ENCODE results near the gene ADRA2B.
"Not testable (repeated sequence)": the region's sequence is repeated elsewhere in the genome, so short reads cannot be mapped to it uniquely, and the experiment has no call there.

The ADRA2B gene

DNA sequence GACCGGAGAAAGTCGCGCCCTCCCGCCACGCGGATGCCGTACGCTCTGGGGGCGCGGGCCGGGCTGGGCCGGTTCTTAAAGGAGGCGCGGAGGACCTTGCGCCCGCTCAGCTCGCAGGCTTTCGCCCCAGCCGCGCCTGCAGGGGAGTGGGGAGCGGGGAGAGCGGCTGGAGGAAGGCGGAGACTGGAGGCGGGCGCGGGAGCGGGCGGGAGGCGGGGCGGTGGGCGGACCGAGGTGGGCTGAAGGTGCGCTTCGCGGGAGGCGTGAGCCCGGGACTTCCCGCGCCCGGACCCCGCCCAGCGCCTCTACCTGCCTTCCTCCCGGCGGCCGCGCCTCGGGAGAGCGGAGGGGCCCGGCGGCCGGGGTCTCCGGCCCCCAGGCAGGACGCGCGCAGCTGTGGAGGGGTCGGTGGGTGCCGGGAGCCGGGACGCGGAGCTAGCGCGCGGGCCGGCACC is at the start of gene ADRA2B:
ADRA2B (minus strand) TSS at position 148 of the 455 bp plus-strand sequence. CDS start 422 bp downstream, outside the sequence.
- DNase-seq = no peak

DNA sequence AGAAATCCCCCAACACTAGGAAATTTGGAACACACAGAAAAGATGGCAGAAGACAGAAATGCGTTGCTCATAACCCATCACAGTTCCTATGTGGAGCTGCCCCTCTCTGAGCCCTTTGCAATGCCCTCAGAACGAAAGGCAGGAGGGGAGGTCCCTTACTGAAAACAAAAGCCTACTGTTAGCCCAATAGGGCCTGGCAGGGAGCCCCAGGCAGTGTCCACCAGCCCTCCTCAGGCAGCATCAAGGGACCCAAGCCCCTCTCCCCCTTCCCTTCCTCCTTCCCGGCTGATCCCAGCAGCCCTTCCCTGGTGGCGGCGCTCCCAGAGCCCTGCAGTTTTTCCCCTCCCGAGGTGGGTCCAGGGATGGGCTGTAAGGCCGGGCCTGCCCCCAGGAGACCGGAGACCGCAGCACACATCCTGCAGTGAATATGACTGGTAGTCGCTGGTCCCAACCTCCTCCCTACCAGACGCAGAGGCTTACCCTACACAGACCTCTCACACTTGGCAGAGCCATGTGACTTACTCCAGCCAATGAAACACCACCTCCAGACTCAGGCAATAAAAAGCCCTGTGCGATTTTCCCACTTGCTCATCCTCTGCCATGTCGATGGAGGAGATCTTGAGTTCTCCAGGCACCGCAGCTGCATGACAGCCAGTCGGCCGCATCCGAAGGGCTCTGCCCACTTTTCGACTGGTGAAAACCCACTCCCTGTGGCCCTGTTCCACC is 48.3 kb upstream of the ADRA2B start:
- no peak for DNase-seq

DNA sequence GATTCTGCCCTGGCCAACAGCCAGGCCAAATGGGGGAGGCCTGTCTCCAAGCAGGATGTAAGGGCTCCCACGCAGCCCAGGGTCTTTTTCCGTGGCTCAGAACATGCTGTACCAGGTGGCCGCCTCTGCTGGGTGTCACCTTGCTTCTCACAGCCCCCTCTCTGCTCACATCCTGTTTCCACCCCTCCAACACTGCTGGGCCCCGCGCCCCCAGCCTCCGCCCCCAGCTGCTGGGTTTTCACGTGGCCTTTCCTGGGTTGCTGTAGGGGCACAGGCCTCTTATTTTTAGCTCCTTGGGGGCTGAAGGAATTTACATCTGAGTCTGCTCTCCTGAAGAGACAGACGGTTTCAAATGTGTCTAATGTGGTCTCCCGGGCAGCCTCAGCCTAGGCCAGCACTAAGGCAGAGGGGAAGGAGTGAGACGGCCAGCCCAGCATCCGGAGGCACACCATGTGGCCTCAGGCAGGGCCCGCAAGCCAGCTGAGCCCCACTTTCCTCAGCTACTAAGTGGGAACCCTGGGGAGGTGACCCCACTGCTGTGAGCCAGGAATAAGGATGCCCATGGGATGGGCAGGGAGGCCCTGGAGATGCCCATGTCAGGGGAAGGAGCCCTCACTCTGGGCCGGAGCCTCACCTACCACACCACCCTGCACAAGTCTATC is 47.5 kb upstream of the ADRA2B start:
- no peak for DNase-seq

DNA sequence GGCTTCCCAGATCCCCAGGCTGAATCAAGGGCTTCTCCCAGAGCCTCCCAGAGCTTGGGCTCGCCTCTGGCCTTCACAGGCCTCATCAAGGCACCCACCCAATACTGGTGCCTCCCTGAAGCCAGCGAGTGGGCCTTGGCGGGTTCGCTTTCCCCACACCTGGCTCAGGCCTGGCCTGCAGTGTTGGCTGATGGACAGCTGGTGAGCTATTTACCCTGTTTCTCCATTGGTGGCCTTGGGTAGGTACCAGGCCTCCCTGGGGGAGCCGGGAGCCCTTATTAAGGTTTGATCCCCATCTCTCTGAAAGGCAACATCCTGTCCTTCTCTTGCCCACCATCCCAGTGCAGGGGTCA is 47.0 kb upstream of the ADRA2B start:
- DNase-seq = no peak

DNA sequence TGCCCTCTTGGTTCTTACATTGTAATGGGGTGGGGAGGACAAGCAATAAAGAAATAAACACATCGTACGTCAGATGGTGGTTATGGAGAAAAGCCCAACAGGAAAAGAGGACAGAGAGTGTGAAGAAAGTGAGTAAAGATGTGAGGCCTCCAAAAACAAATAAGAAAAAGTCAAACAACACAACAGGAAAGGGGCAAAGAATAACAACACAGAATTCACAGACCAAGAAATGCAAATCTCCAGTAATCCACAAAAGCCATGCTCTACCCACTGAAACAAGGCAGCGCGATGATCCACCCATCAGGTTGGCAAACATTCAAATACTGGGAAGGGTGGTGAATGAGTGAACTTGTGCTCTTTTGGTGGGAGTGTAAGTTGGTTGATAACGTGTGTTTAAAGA is 45.5 kb upstream of the ADRA2B start:
- no peak for DNase-seq

DNA sequence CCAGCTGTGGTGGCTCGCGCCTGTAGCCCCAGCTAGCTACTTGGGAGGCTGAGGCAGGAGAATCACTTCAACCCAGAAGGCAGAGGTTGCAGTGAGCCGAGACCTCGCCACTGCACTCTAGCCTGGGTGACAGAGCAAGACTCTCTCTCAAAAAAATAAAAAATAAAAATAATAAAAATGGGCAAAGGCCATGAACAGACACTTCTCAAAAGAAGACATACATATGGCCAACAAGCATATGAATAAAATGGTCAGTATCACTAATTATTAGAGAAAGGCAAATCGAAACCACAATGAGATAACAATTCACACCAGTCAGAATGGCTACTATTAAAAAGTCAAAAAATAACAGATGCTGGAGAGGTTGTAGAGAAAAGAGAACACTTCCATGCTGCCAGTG is 44.0 kb upstream of the ADRA2B start:
- not testable (repeated sequence) for DNase-seq

DNA sequence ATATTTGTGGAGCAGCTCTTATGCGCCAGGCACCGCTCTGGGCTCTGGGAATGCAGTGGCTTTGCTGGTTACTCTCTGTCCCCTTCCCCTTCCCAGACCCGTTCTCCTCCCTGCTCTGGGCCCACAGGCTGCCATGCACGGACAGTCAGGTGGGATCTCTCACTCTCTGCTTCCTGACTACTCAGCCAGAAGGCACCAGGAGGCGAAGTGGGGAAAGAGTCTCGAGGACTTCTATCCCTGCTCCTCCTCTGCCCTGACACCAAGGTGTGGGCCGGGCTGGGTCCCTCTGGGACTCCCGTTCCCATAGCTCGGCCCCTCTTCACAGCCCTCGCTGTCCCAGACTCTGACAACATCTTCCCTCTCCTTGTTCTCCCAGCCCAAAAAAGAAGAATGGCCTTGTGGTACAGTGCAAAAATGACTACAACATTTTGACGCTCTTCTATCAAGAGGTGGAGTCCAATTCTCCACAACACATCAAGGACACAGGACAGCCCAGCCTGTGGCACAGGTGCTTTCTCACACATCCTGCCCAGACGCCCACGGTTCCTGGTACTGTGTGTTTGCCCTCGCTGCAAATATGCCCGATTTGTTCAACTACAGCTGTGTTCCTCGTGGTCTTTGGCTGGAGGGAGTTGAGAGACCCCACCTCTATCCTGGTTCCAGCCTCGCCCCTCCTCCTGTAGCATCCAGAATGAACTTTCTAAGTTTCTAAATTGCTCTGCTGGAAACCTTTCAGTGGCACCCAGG is 42.9 kb upstream of the ADRA2B start:
- no peak for DNase-seq

DNA sequence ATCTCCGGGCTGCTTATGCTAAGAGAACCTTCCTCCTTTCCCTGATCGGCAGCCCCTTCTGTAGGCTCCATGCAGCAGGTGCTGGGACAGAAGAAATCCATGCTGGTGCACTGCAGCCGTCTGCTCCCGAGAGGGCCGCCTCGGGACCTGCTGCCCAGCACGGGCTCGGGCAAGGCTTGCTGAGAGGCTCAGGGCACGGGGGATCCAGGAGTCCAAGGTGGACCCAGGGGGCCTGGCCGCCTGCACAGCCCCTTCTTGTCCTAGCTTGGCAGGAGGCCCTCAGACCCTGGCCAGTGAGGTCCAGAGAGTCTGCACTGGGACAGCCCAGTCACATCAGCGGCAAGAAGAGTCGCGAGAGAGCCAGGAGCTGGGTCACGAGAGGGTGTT is 42.2 kb upstream of the ADRA2B start:
- DNase-seq = no peak

DNA sequence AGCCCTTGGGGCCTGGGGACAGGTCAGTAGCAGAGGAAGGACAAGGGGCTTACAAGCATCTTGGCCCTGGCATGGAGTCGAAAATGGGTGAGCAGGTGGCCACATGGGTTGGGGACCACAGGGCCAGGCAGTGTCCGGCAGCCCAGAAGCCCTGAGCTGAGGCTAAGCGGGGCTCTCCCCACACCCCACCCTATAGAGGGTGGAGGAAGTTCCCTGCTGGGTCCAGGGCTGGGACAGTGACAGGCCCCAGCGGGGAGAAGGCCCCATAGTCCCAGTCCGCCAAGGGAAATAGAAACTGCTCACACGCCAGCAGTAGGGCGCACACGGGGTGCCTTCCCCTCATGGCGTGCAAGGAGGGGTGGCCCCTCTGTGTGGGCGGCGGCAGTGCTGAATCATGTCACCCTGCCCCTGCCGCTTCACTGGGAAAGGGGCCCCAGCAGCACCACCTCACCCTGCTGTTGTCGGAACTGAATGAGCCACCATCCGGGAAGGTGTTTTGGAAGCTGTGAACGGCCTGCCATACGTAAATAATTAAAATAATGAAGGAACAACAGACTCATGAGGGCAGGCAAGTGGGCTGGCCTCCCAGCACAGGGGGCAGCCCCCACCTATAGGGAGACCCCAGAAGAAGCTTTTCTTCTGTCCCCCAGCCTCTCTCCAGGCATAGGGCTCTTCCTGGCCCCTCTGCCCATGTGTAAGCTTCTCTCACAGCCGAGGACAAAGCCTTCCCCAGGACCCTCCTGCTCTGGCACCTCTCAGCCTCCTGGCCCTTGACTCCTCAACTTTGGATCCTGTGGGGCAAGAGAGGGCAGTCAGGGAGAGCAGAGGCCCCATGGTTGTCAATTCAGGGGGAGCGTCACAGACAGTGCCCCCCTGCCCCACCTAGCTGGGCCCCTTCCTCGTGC is 41.5 kb upstream of the ADRA2B start:
- no peak for DNase-seq

DNA sequence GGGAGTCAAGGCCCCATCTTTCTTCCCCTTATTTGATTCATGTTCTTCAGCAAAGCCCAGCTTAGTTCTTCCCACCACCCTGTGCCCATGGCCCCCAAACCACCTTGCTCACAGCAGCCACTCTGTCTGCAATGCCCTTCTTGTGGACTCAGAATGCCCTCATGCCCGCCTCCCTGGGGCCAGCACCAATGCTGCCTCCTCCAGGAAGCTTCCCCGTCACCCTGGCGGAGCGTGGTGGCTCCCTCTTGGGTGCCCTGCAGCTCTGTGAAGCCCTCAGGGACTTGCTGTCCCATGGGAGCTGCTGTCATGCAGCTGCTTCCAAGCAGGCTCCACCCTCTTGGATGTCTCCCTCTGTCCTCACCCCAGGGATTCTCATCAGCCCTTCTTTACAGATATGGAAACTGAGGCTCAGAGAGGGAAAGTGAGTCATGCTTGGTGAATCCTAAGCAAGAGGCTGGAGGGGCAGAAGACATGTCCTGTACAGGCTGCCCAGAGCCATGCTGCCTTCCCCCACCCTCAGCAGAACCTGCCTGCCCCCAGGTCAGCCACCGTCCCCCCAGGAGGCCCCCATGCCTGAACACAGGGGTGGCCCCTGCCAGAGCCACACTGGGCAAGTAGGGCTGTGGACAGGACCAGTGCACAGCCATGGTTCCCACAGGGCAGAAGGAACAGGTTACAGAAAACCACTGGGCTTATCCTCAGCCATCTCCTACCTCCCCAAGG is 40.7 kb upstream of the ADRA2B start:
- DNase-seq = peak; percentile 6

DNA sequence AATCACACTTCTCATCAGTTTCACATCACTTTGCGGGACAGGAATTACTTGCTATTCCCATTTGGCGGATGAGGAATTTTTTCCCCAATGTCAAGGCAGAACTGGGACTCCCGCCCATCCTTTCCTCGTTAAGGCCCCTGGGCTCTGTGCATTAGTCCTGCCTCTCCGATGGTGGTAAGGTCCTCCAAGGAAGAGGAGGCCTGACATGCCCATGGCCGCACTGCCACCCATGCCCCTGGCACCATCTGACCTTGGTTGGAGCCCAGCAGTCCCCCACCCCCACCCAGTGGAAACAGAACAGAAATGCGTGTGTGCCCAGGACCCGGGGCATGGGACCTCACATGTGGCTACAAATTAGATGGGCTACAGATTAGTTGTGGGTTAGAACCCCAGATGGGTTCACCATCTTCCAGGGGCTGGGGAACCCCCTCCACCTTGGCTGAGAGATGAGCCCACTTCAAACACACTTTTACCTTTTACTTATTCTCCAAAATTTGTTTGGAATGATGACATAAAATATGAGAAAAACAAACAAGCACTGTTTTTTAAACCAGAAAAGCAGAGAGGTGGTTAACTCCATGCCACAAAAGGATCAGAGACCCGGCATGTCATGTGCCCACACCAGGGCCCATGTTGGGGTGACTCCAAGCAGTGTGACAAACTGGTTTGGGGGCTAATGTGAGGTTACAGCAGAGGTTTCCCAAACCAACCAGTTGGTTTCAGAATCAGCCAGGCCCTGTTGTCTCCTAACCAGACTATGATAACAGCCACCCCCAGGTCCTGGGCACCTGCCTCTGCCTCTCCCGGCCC is 39.8 kb upstream of the ADRA2B start:
- no peak for DNase-seq

DNA sequence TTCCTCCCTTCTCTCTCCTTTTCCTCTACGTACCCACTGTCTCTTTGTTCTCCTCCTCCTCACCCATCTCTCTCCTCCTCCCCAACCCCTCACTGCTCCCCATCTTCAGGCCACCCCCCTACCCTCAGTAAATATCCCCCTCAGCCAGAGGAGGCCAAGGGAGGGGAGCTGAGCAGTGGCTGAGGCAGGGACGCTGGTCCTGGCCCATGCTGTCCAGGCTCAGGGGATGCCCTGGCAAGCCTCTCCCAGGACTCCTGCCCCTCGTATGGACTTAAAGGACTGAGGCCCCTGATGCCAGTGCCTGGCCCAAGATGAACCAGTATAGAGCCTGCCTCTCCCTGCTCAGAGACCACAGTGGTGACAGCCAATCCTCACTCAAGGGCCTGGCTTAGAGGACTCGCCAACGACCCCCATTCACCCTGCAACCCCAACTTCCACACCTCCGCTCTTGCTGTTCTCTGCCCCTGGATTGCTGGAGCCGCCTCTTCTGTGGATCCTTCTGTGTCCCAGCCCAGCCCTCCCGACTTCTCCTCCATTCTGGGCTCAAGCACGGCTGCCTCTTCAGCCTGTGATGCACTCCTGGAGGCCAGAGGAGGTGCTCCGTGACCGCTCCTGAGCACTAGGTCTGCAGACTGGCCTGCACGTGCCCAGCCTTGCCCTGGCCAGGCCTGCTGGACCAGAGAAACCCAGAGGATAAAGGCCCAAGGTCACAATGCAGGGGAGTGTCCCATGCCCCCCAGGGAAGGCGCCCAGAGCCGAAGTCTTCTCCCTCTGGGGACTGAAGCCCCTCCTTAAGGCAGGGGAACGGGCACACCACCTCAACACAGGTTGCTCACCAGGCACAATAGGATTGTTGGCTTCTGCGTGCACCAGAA is 38.4 kb upstream of the ADRA2B start:
- DNase-seq = no peak

DNA sequence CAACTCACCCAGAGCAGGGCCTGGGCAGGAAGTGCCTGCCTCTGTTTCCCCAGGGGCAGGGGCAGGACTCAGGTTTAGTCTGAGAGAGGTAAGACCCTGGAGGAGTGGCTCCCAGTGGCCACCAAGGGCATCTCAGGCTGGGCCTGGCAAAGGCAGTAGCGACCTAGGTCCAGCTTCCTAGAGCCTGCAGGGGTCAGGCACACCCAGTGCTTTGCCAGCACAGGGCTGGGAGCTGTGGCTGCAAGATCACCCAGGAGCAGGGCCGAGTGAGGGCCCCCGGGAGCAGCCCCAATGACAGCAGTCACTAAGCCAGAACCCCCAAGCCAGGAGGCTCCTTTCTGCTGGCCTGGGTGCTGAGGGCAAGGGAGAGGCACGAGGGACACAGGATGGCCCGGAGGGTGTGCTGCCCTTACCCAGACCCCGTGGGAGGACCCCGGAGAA is 37.6 kb upstream of the ADRA2B start:
- no peak for DNase-seq

DNA sequence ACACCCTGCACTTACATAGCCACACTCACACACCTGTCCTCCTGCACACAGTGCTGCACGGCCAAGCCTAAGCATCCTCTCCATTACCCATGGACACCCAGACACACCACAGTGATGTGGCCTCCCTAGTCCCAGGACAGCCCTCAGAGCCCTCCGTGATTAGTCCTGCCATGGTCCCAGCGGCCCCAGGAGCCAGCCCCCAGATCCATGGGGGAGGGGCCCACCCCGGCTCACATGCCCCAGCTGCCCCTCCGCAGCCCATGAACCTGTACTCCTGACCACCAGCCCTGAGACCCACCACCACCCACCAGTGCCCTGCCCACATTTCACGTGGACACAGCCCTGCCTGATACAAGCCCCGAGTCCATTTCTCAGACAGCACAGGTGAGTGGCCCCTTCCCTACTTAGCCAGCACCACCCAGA is 36.9 kb upstream of the ADRA2B start:
- DNase-seq = no peak

DNA sequence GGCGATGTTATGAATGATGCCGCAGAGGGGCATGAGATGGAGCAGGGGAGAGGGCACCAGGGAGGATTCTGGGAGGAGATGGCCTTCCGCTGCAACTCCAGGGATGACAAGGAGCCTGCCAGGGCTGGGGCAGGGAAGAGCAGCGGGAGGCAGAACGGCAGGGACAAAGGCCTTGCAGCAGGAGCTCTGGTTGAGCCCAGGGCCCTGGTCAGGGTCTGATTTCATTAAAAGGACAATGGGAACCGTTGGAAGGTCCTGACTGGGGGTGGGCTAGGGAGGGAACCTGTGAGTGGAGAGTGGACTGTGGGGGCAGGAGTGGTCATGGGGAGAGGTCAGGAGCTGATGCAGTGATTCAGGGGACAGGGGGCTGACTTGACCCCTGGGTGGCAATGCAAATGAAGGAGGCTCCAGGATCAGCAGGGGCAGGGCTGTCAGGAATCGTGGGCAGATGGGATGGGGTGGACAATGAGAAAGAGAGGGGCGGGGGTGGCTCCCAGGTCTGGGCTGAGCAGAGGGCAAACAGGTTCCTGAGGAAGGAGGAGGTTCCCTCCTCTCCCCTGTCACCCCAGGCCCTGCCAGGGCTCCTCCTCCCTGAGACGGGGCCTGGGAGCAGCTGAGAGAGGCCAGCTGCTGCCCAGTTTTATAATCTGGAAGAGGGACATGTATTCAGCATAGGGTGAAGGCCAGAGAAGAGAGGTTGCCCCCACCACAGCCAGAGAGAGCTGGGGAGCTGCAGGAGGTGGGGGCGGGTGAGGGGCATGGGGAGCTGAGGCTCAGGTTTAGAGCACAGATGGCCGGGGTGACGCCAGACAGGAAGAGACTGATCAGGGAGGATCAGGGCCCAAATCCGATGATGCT is 36.2 kb upstream of the ADRA2B start:
- no peak for DNase-seq

DNA sequence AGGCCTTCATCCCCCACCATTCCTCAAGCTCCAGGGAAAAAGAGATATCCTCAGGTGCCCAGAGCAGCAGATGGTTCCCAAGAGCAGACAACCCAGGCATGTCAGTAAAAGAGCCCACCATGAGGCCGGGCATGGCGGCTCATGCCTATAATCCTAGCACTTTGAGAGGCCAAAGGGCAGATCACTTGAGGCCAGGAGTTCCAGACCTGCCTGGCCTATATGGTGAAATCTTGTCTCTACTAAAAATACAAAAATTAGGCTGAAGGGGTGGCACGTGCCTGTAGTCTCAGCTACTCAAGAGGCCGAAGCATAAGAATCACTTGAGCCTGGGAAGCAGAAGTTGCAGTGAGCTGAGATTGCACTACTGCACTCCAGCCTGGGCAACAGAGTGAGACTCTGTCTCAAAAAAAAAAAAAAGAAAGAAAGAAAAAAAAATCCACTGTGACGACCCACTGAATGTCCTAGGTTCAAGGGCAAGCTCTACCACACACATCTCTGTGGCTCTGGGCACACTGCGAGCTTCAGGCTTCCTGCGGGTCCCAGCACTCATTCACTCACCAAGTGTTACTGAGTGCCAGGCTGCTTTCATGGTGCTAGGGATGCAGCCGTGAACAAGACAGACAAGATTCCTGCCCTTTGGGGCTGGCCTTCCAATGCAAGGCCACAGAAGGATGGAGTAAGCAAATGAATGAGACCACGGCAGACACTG is 35.4 kb upstream of the ADRA2B start:
- no peak for DNase-seq

DNA sequence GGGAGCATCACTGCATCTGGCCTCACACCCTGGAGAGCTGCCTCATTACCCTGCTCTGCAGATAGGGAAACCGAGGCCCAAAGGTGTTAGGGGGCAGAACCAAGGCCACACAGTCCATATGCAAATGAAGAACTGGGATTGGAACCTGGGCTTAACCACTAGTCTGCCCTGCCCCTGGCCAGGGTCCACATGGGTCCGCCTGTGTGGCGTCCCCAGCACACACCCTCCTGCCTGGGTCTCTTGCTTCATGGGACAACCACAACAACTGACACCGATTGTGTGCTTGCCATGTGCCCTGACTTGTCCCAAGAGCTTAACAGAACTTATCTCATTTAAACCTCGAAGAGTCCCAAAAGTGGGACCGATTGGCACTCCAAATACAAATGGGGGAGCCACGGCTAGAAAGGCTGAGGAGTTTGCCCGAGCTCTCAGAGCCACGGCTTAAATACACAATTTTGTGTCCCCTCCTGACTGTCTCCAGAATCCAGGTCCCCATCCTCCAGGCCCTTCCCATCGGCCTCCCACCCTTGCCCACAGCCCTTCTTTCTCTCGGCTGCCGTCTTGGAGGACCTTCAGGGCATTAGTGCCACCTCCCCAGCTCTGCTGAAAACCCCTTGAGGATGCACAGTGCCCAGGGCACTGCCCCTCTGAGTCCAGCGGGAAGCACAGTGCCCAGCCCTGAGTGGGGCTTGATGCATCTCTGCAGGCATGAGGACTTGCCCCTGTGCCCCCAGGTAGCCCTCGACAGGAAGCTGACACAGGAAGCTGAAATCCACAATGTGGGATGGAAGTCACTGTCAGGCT is 34.6 kb upstream of the ADRA2B start:
- DNase-seq = no peak
